SK-N-SH treated with all-trans-retinoic acid at 6 μM for 48 hours (cell line): ENCODE measurements around the gene TEX26.

Source experiments
- ARNTL ChIP-seq: fragments of 450-650 bp; formaldehyde crosslinking; IDR thresholded peaks from 2 replicates; pipeline ENCODE4 v1.5.0; 2020; ENCODE audit warnings: low read depth, mild to moderate bottlenecking, moderate library complexity, borderline replicate concordance
- CREB5 ChIP-seq: fragments of 250-450 bp; sonication (Bioruptor Pico); IDR thresholded peaks from 2 replicates; pipeline ENCODE4 v1.5.1; 2020; ENCODE audit warnings: low read depth, mild to moderate bottlenecking, moderate library complexity
- CSRNP3 ChIP-seq: fragments of 250-450 bp; sonication (Bioruptor Pico); IDR thresholded peaks from 2 replicates; pipeline ENCODE4 v1.5.1; 2021; ENCODE audit warnings: mild to moderate bottlenecking, moderate library complexity
- ISL1 ChIP-seq: fragments of 250-450 bp; sonication (Bioruptor Pico); IDR thresholded peaks from 2 replicates; pipeline ENCODE4 v2.1.2; 2022; ENCODE audit warnings: mild to moderate bottlenecking, moderate library complexity
- OSR1 ChIP-seq: fragments of 250-450 bp; sonication (Bioruptor Pico); IDR thresholded peaks from 2 replicates; pipeline ENCODE4 v1.8.0; 2022; ENCODE audit warnings: moderate library complexity, mild to moderate bottlenecking, inconsistent platforms
- PATZ1 ChIP-seq: fragments of 250-450 bp; sonication (Bioruptor Pico); IDR thresholded peaks from 2 replicates; pipeline ENCODE4 v1.8.0; 2020; ENCODE audit warnings: mild to moderate bottlenecking, moderate library complexity, borderline replicate concordance
- RARB ChIP-seq: fragments of 250-450 bp; sonication (Bioruptor Pico); IDR thresholded peaks from 2 replicates; pipeline ENCODE4 v1.8.0; 2021; ENCODE audit warnings: mild to moderate bottlenecking, moderate library complexity
- SNAI2 ChIP-seq: fragments of 250-450 bp; sonication (Bioruptor Pico); IDR thresholded peaks from 2 replicates; pipeline ENCODE4 v1.5.0; 2020; ENCODE audit warnings: mild to moderate bottlenecking, moderate library complexity
- TCF4 ChIP-seq: fragments of 250-450 bp; sonication (Bioruptor Pico); IDR thresholded peaks from 2 replicates; pipeline ENCODE4 v1.8.0; 2021; ENCODE audit warnings: mild to moderate bottlenecking, moderate library complexity, borderline replicate concordance
- TOX ChIP-seq: fragments of 250-450 bp; sonication (Bioruptor Pico); IDR thresholded peaks from 2 replicates; pipeline ENCODE4 v1.8.0; 2021; ENCODE audit warnings: mild to moderate bottlenecking, moderate library complexity, borderline replicate concordance
- TSHZ2 ChIP-seq: fragments of 250-450 bp; sonication (Bioruptor Pico); IDR thresholded peaks from 2 replicates; pipeline ENCODE4 v1.5.0; 2020; ENCODE audit warnings: mild to moderate bottlenecking, moderate library complexity
- ZFP3 ChIP-seq: fragments of 250-450 bp; sonication (Bioruptor Pico); IDR thresholded peaks from 2 replicates; pipeline ENCODE4 v1.5.0; 2020; ENCODE audit warnings: mild to moderate bottlenecking, moderate library complexity
- ZFP30 ChIP-seq: fragments of 450-650 bp; formaldehyde crosslinking; IDR thresholded peaks from 2 replicates; pipeline ENCODE4 v1.5.0; 2022; ENCODE audit warnings: mild to moderate bottlenecking, moderate library complexity
- ZNF70 ChIP-seq: fragments of 450-650 bp; formaldehyde crosslinking; IDR thresholded peaks from 2 replicates; pipeline ENCODE4 v1.5.0; 2020; ENCODE audit warnings: mild to moderate bottlenecking, moderate library complexity

- TF ChIP-seq ZFP30 (CRISPR knock-in tag), result no peak
- TF ChIP-seq TCF4 (CRISPR knock-in tag), result peak; percentile 87
- TF ChIP-seq PATZ1 (CRISPR knock-in tag), result no peak
- no peak for TF ChIP-seq RARB (CRISPR knock-in tag)
- TF ChIP-seq CSRNP3, result peak; percentile 71; the same call in 1 of the 2 replicates
- no peak for TF ChIP-seq ZFP3 (CRISPR knock-in tag)
- peak; percentile 98 for TF ChIP-seq ISL1 (CRISPR knock-in tag)
- peak; percentile 80; the same call in 1 of the 2 replicates for TF ChIP-seq SNAI2 (CRISPR knock-in tag)
- no peak for TF ChIP-seq ARNTL (CRISPR knock-in tag)
- TF ChIP-seq CREB5 (CRISPR knock-in tag), result peak; percentile 89
- TF ChIP-seq TSHZ2 (CRISPR knock-in tag), result 0 out of 2 replicates have a peak, but pooled peaks have one; percentile 26
- TF ChIP-seq TOX (CRISPR knock-in tag), result no peak
- no peak for TF ChIP-seq ZNF70 (CRISPR knock-in tag)
- TF ChIP-seq OSR1 (CRISPR knock-in tag), result no peak
Observed at GRCh38 chr13:30972888-30973377, 40.5 kb downstream of the TEX26 start.
